WI38 (cell line): ENCODE data around the gene ITGAX.

Source experiments
- H3K4me3 ChIP-seq: 2 replicates; pipeline ENCODE4 v1.5.1; 2011; ENCODE audit warnings: low read depth, mild to moderate bottlenecking, control low read depth, low read length
- TF ChIP-seq, protein P1 (sequence below): IDR thresholded peaks from 2 replicates; pipeline ENCODE4 v1.5.1; 2012; ENCODE audit warnings: low read depth, mild to moderate bottlenecking, control low read depth, low read length

The ITGAX gene

DNA sequence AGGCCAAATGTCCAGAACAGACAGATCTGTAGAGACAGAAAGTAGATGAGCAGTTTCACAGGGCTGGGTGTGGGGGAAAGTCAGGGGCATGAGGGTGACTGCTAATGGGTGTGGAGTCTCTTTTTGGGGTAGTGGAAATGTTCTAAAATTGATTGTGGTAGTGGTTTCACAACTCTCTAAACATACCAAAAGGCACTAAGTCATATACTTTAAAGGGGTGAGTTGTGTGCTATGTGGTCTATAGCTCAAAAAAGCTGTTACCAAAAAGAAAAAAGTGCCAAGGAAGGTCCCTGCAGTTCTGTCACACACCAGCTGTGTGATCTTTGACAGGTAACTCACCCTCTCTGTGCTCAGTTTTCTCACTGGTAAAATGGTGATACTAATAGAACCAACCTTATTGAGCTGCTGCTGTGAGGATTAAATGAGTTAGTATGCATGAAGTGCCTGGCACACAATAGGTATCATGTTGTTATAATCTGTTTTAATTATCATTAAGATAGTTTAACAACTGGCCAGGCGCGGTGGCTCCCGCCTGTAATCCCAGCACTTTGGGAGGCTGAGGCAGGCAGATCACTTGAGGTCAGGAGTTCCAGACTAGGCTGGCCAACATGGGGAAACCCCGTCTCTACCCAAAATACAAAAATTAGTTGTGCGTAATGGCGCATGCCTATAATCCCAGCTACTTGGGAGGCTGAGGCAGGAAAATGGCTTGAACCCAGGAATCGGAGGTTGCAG lies 10.3 kb downstream of the ITGAX start:
- no peak overlapping the region for H3K4me3 ChIP-seq
- TF ChIP-seq, protein P1, sequence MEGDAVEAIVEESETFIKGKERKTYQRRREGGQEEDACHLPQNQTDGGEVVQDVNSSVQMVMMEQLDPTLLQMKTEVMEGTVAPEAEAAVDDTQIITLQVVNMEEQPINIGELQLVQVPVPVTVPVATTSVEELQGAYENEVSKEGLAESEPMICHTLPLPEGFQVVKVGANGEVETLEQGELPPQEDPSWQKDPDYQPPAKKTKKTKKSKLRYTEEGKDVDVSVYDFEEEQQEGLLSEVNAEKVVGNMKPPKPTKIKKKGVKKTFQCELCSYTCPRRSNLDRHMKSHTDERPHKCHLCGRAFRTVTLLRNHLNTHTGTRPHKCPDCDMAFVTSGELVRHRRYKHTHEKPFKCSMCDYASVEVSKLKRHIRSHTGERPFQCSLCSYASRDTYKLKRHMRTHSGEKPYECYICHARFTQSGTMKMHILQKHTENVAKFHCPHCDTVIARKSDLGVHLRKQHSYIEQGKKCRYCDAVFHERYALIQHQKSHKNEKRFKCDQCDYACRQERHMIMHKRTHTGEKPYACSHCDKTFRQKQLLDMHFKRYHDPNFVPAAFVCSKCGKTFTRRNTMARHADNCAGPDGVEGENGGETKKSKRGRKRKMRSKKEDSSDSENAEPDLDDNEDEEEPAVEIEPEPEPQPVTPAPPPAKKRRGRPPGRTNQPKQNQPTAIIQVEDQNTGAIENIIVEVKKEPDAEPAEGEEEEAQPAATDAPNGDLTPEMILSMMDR = no peak

DNA sequence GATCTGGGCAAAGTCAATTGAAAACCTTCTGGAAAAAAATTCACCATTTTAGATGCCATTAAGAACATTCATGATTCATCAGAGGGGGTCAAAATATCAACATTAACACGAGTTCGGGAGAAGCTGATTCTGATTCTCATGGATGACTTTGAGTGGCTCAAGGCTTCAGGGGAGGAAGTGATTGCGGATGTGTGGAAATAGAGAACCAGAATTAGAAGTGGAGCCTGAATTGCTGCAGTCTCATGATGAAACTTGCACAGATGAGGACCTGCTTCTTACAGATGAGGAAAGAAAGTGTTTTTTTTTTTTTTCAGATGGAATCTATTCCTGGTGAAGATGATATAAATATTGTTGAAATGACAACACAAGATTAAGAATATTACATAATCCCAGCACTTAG lies 12.9 kb downstream of the ITGAX start:
- TF ChIP-seq, protein P1 = no peak
- H3K4me3 ChIP-seq = no peak overlapping the region

DNA sequence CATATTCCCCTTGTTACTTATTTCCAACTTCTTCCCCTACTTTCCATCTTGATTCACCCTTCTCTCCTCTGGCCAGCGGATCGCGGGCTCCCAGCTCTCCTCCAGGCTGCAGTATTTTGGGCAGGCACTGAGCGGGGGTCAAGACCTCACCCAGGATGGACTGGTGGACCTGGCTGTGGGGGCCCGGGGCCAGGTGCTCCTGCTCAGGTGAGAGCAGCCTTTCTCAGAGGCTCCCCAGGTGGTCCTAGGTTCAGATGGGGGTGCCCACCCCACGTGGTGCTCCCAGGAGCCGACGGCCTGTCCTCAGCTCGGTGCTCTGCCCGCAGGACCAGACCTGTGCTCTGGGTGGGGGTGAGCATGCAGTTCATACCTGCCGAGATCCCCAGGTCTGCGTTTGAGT lies 16.0 kb downstream of the ITGAX start:
- TF ChIP-seq, protein P1 = no peak
- H3K4me3 ChIP-seq = no peak overlapping the region

DNA sequence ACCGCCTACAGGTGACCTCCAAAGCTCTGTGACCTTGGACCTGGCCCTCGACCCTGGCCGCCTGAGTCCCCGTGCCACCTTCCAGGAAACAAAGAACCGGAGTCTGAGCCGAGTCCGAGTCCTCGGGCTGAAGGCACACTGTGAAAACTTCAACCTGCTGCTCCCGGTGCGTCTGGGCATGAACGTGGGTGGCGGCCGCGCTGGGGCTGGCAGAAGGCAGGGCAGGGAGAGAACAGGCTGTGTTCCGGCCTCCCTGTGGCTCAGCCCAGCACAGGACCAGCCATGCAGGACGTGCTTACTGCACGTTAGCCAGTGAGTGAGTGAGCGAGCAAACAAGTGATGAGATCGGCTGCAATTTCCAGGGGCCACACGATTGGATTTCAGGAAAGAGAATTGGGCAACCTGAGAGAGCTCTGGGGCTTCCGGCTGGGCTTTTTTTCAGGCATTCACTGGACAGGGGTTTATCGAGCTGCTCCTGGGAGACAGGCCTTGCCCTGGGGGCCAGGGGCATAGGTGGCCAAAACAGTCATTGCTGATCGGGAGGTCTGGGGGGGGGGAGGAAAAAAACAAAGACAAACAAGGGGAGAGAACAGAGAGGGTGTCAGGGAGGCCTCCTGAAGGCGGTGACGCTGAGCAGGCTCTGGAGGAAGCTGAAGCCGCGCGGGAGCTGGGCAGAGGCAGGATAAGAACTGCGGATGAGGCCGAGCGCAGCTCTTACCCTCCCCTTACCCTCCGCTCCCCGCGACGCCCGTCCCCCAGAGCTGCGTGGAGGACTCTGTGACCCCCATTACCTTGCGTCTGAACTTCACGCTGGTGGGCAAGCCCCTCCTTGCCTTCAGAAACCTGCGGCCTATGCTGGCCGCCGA lies 16.9 kb downstream of the ITGAX start:
- TF ChIP-seq, protein P1 = no peak
- H3K4me3 ChIP-seq = no peak overlapping the region

DNA sequence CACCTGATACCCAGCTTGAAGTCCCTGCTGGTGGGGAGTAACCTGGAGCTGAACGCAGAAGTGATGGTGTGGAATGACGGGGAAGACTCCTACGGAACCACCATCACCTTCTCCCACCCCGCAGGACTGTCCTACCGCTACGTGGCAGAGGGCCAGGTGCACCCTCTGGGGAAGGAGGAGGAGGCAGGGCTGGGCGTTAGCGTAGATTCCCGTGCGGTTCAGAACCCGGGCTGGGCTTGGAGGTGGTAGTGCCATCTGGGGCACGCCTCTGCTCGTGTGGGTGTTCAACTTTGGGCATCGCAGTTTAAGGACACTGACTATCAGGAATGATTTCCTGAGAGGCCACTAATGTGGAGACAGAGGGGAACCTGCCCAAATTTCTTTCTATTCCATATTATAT lies 18.3 kb downstream of the ITGAX start:
- no peak overlapping the region for H3K4me3 ChIP-seq

DNA sequence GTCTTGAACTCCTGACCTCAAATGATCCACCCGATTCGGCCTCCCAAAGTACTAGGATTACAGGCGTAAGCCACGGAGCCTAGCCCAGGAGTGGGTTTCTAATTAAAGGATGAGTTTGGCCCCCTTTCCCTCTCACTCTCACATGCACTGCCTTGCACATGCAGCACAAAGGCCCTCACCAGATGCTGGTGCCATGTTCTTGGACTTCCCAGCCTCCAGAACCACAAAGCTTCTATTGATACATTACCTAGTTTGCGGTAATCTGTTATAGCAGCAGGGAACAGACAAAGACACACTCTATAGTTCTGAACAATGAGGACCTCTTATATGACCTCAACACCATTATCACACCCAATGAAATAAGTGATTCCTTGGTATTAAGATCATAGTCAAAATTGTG lies 20.3 kb downstream of the ITGAX start:
- no peak overlapping the region for H3K4me3 ChIP-seq
- TF ChIP-seq, protein P1 = no peak

More for the DNA sequence above, 18.3 kb downstream of the ITGAX start:
- TF ChIP-seq, protein P1 = no peak

DNA sequence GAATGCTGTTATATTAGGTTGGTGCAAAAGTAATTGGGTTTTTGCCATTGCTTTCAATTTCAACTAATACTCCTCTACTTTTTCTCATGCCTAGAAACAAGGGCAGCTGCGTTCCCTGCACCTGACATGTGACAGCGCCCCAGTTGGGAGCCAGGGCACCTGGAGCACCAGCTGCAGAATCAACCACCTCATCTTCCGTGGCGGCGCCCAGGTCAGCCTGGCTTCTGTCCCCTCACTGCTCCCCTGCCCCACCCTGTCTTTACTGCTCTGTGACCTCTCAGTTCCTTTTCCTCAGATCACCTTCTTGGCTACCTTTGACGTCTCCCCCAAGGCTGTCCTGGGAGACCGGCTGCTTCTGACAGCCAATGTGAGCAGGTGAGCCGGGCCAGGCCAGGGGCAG lies 21.7 kb downstream of the ITGAX start:
- TF ChIP-seq, protein P1 = no peak
- no peak overlapping the region for H3K4me3 ChIP-seq
